ENCODE data around the gene TMEM258. TPM values are rescaled to one million over a fixed set of nuclear protein-coding genes. Genes with fewer than 3 reads are reported as not detected.

The TMEM258 gene
- total RNA-seq, 1 donor from 2014 or later, result 96.6 TPM

GRCh38 chr11:61827571-61828378 is 35.4 kb upstream of the TMEM258 start, which contains the start of gene FADS2:
FADS2 (plus strand) TSS chr11:61828300; CDS start chr11:61828391, 91 bp downstream.
- peak; percentile 88 for ATAC-seq
- intact Hi-C loops (cut with DNase I), result no loop called here
- DNase-seq (ENCODE audit: low spot score), result peak; percentile 96

DNA sequence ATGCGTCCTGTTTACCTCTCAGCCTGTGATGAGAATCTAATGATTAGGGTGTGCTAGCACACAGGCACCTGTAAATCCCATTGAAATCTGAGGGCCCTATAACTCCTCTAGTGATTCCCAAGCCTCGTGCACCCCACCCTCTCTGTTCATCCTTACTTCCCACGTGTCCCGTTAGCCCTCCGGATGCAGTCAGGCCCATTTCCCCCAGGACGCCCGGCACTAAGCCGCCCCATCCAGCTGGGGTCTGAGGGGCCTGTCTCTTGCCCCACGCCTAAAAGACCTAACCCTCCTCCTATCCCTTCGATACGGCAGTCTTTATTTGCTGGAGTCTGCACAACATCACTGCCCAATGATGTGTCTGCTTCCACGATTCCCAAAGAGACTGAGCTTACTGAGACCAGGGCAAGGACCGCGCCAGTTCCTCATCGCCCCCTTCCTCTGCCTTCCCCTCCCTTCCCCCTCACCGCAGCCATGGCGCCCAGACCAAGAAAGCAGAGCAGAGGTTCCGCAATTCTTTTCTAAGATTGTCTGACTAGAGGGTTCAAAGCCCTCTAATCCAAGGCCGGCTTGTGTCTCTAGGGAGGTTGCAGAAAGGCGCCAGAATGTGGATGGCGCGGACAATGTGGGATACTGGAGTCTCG is 34.7 kb upstream of the TMEM258 start:
- ATAC-seq, result peak; percentile 1
- intact Hi-C loops (cut with DNase I), result no loop called here

GRCh38 chr11:61820174-61820573 is 27.8 kb upstream of the TMEM258 start:
- intact Hi-C loops (cut with DNase I), result no loop called here
- ATAC-seq (no peak), DNase-seq (ENCODE audit: low spot score) (no peak)

More for the DNA sequence above, 34.7 kb upstream of the TMEM258 start:
- no peak for DNase-seq (ENCODE audit: low spot score)

DNA sequence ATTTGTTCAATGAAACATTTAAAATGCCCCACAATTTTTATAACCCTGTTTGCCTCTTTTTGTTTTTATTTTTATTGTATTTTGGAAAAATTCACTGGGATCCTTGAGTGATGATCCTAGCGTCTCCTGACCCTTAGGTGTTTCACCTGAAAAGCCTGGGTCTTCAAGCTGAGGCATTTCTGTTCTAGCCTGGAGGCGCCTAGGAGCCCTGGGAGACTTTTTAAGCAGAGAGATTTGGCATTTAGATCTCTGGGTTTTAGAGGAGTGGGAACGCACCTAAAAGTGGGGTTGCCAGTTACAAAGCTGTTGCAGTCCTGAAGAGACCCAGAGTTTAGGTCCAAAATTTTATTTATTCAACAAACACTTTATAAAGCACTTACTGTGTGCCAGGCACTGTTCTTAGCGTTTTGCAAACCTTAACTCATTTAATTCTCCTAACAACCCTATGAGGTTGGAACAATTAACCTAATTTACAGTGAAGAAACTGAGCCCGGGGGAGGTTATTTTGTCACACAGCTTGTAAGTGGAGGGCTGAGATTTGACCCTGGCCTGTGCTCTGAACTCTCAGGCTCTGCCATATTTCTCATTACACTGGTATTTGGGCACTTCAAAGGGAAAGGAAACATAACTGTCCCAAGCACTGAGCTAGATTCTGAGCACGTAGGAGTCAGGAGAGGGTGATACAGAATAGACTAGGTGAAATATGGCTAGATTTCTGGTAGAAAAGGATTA is 25.2 kb upstream of the TMEM258 start:
- no peak for DNase-seq (ENCODE audit: low spot score)
- intact Hi-C loops (cut with DNase I), result no loop called here
- no peak for ATAC-seq

GRCh38 chr11:61816736-61817455 is 24.5 kb upstream of the TMEM258 start, which contains the start of gene FADS1:
FADS1 (minus strand) TSS chr11:61817003; CDS start chr11:61816929, 74 bp downstream.
- peak; percentile 41 for ATAC-seq
- intact Hi-C loops (cut with DNase I), result no loop called here
- peak; percentile 95 for DNase-seq (ENCODE audit: low spot score)

DNA sequence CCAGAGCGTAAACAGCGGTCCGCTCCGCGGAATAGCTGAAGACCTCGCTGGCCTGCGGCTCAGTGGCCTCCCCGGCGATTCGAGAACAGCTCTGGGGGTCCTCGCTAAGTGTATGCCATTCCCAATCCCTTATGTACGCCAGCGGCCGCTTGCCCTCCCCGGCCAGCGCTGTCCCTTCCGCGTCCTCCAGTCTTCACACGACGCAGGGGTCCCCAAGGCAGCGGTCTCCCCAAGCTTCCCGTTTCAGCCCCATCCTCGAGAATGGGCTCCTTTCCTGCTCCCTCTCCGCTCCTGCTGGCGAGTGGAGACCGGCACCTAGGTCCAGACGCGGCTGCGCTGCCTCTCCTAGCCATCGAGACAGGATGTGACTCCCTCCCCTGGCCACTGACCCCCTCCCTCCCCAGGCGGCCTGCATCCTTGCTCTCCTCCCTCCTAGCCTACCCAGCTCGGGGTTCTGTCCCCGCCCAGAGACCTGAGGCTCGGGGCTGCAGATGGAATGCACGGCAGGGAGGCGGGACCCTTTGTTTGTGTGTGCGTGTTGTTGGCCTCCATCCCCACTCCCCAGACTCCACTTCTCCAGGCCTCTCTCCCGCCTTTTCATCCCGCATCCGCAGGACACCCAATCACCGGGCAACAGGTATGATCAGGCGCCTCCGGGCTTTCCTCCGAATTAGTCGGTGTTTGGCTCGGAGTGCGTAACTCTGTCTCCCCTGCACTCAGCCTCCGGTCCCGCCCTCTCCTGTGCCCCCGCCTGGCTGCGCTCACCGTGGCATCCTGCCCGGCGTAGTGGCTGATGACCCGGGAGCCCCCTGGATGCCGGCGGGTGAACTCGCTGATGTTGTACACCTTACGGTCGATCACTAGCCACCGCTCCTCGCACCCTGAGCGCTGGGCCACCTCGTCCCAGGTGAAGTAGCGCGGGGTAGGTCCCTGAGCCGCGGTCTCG is 23.7 kb upstream of the TMEM258 start:
- ATAC-seq, result peak; percentile 67
- intact Hi-C loops (cut with DNase I), result no loop called here
- DNase-seq (ENCODE audit: low spot score), result peak; percentile 84

GRCh38 chr11:61814958-61815789 is 22.8 kb upstream of the TMEM258 start:
- peak; percentile 98 for ATAC-seq
- intact Hi-C loops (cut with DNase I), result no loop called here
- peak; percentile 99 for DNase-seq (ENCODE audit: low spot score)

DNA sequence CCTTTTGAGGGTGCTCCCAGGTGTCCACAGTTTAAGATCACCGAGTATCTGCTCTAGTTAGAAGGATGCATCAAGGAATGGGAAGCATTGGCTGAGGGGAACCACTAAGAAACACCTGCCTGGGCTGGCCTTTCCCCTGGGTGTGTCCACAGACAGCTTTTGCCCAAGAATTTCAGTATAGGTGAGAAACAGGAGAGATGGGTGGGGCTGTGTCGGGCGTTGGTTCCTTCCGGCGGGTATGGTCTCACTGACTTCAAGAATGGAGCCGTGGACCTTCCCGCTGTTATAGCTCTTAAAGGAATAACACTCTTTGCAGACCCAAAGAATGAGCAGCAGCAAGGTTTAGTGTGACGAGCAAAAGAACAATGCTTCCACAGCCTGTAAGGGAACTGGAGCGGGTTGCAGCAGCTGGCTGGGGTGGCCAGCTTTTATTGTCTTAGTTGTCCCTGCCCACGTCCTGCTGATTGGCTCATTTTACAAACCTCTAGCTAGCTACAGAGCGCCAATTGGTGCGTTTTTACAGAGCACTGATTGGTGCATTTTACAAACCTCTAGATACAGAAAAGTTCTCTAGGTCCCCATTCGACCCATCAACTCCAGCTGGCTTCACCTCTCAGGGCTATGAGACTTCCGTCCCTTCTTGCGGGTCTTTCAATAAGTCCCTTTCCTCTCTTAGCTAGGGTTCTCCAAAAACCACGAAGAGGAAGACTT is 22.0 kb upstream of the TMEM258 start:
- ATAC-seq (no peak), DNase-seq (ENCODE audit: low spot score) (no peak)
- intact Hi-C loops (cut with DNase I), result no loop called here

DNA sequence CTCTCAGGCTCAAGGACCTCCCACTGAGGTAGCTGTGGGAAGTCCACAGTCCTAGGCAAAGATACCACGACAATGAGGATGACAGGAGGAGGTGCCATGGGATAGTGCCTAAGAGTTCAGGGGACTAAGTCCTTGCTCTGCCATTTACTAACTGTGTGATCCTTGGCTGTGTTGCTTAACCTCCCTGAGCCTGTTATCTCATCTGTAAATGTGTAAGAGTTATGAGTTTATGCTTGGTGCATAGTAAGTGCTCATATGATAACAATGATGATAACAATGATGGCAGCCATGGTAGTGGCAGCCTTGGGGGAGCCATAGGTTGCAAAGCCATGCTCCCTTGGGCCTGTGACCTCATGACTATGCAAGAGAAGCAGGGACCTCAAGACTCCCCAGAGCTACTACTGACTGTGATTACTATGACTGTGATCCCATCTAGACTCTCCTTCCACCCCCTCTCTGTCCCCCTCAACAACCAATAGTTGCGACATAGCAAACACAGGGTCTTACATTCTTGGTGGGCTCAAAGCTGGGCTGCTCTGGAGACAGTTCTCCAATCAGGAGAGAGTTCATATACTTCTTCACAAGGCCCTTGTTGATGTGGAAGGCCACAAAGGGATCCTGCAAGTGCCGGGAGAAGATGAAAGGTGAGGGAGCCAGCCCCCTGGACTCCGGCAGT is 20.5 kb upstream of the TMEM258 start:
- no peak for DNase-seq (ENCODE audit: low spot score)
- ATAC-seq, result no peak
- intact Hi-C loops (cut with DNase I), result no loop called here

- DNase-seq (ENCODE audit: low spot score), result no peak
- ATAC-seq, result no peak
- intact Hi-C loops (cut with DNase I), result no loop called here
Measured at GRCh38 chr11:61811831-61812230, 19.4 kb upstream of the TMEM258 start.

- DNase-seq (ENCODE audit: low spot score), result no peak
- intact Hi-C loops (cut with DNase I), result no loop called here
- no peak for ATAC-seq
Measured at GRCh38 chr11:61810671-61811175, 18.3 kb upstream of the TMEM258 start.

DNA sequence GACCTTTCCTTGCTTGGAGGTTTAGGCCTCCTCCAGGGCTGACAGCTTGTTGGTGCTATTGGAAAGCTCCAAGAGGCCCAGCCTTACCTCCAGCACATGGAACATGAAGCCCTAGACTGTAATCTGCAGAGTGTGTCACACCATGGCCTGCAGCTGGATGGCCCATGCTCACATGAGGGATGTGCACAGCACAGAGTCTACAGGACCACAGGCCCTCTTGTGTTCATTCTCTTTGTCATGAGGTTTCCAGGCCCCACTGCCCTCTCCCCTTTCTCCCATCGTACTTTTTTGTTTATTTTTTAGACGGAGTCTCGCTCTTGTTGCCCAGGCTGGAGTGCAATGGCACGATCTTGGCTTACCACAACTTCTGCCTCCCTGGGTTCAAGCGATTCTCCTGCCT is 14.4 kb upstream of the TMEM258 start:
- intact Hi-C loops (cut with DNase I), result loop anchor here (10.0 kb wide), 1 partner anchor 78 kb away; no protein-coding TSS in a partner anchor
- DNase-seq (ENCODE audit: low spot score), result no peak
- no peak for ATAC-seq

- DNase-seq (ENCODE audit: low spot score) (no peak), ATAC-seq (no peak)
- intact Hi-C loops (cut with DNase I), result loop anchor here (10.0 kb wide), 1 partner anchor 80 kb away; no protein-coding TSS in a partner anchor
Measured at GRCh38 chr11:61805146-61805545, 12.7 kb upstream of the TMEM258 start.

DNA sequence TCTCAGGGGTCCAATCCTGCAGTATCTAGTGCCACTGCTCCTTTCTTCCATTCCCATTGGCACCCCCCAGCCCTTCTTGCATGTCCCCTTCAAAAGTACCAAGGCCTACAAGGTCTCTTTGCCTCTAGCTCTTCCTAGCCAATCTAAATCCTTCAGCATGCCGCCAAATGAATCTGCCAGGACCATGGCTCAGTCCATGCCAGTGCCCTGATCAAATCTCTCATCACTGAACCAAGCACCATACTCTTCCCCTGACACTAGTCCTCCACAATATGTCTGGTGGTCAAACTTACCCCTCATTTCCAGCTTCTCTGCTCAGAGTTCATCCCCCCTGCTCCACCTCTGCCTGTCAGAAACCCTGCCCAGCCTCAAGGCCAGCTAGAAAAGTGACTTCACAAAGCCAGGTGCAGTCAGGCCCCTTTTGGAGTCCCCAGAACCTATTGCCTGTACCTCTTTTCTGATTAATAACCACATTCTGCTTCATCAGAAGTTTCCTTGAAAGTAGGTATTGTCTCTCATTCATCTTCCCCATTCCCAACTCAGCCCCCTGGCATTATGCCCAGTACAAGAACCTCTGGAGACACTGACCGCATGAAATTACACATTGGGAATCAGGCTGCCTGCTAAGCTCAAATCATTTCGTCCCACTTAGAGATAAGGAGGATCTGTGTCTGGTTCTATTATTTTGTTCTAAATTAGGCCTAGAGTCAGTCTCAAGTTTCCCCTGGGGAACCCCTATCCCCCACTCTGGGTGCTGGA is 11.7 kb upstream of the TMEM258 start:
- intact Hi-C loops (cut with DNase I), result loop anchor here (10.0 kb wide), 1 partner anchor 81 kb away; no protein-coding TSS in a partner anchor
- no peak for ATAC-seq
- no peak for DNase-seq (ENCODE audit: low spot score)

GRCh38 chr11:61802605-61803004 is 10.2 kb upstream of the TMEM258 start:
- no peak for ATAC-seq
- intact Hi-C loops (cut with DNase I), result loop anchor here (10.0 kb wide), 1 partner anchor 82 kb away; no protein-coding TSS in a partner anchor
- DNase-seq (ENCODE audit: low spot score), result no peak
